ENCODE data around the gene CYGB. TPM values are rescaled to one million over a fixed set of nuclear protein-coding genes. Genes with fewer than 3 reads are reported as not detected.

CYGB gene
- total and polyA plus RNA-seq, 9 of the 15 experiments (the other 6 are each of a cell fraction or from before 2014, with no cell fraction given) = 0.08 to 0.95 (median 0.18) TPM; not detected in 5

- TF ChIP-seq ZNF445 (CRISPR knock-in tag; IDR thresholded peaks at IDR 0.05; ENCODE audit: low read depth) = no peak
- no peak for TF ChIP-seq SMAD4 (CRISPR knock-in tag; conservative IDR thresholded peaks at IDR 0.05)
- no peak for TF ChIP-seq MIER1 (IDR thresholded peaks at IDR 0.05; ENCODE audit: low read depth)
- no peak for TF ChIP-seq KAT8 (IDR thresholded peaks at IDR 0.05; ENCODE audit: low read depth)
- TF ChIP-seq SMC3 (conservative IDR thresholded peaks at IDR 0.05; ENCODE audit: insufficient read depth, low read depth, low read length) = peak; percentile 97
- TF ChIP-seq, protein P1, sequence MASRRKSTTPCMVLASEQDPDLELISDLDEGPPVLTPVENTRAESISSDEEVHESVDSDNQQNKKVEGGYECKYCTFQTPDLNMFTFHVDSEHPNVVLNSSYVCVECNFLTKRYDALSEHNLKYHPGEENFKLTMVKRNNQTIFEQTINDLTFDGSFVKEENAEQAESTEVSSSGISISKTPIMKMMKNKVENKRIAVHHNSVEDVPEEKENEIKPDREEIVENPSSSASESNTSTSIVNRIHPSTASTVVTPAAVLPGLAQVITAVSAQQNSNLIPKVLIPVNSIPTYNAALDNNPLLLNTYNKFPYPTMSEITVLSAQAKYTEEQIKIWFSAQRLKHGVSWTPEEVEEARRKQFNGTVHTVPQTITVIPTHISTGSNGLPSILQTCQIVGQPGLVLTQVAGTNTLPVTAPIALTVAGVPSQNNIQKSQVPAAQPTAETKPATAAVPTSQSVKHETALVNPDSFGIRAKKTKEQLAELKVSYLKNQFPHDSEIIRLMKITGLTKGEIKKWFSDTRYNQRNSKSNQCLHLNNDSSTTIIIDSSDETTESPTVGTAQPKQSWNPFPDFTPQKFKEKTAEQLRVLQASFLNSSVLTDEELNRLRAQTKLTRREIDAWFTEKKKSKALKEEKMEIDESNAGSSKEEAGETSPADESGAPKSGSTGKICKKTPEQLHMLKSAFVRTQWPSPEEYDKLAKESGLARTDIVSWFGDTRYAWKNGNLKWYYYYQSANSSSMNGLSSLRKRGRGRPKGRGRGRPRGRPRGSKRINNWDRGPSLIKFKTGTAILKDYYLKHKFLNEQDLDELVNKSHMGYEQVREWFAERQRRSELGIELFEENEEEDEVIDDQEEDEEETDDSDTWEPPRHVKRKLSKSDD (conservative IDR thresholded peaks at IDR 0.05; ENCODE audit: low read length) = no peak
- TF ChIP-seq ATF1 (CRISPR knock-in tag; IDR thresholded peaks at IDR 0.05) = no peak
- TF ChIP-seq ATF1 (tag; IDR thresholded peaks at IDR 0.05) = 0 out of 2 replicates have a peak, but pooled peaks have one; percentile 18
- TF ChIP-seq, protein P2, sequence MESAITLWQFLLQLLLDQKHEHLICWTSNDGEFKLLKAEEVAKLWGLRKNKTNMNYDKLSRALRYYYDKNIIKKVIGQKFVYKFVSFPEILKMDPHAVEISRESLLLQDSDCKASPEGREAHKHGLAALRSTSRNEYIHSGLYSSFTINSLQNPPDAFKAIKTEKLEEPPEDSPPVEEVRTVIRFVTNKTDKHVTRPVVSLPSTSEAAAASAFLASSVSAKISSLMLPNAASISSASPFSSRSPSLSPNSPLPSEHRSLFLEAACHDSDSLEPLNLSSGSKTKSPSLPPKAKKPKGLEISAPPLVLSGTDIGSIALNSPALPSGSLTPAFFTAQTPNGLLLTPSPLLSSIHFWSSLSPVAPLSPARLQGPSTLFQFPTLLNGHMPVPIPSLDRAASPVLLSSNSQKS (CRISPR knock-in tag; IDR thresholded peaks at IDR 0.05) = no peak
- no peak for TF ChIP-seq PREB (CRISPR knock-in tag; IDR thresholded peaks at IDR 0.05)
- TF ChIP-seq E2F6 (IDR thresholded peaks at IDR 0.05; ENCODE audit: borderline replicate concordance in 1 of 2, extremely low read depth in 1 of 2, insufficient read depth in 1 of 2, insufficient read length in 1 of 2, low read depth in 1 of 2, low read length in 1 of 2, poor library complexity in 1 of 2, severe bottlenecking in 1 of 2) = peak in 1 of 2 experiments; percentile 22
- peak; percentile 93 to 98 for TF ChIP-seq RAD21 (CRISPR knock-in tag; conservative IDR thresholded peaks at IDR 0.05 in 1 of 2, IDR thresholded peaks at IDR 0.05 in 1 of 2)
- TF ChIP-seq ZFX (CRISPR knock-in tag; IDR thresholded peaks at IDR 0.05) = no peak
- no peak for TF ChIP-seq PTBP1 (IDR thresholded peaks at IDR 0.05; ENCODE audit: low read depth, low read length)
- TF ChIP-seq ATF6 (CRISPR knock-in tag; IDR thresholded peaks at IDR 0.05) = no peak
- TF ChIP-seq ARHGAP35 (IDR thresholded peaks at IDR 0.05; ENCODE audit: partially characterized antibody) = no peak
- no peak for TF ChIP-seq RBM22 (IDR thresholded peaks at IDR 0.05; ENCODE audit: low read depth, low read length, poor library complexity, severe bottlenecking)
- TF ChIP-seq RB1 (IDR thresholded peaks at IDR 0.05; ENCODE audit: low read depth) = peak; percentile 90
- TF ChIP-seq GTF2A2 (tag; IDR thresholded peaks at IDR 0.05) = no peak
Measured at GRCh38 chr17:76523084-76524037, 14.1 kb downstream of the CYGB start (continued).

All from K562 (cell line).